SH-SY5Y (cell line): ENCODE data around the gene PLSCR2.

Experiments used
- GATA2 ChIP-seq: IDR thresholded peaks from 2 replicates; pipeline ENCODE4 v1.6.1; 2011; ENCODE audit warnings: mild to moderate bottlenecking, low read depth, low read length
- GATA3 ChIP-seq: IDR thresholded peaks from 2 replicates; pipeline ENCODE4 v1.6.1; 2011; ENCODE audit warnings: low read depth, mild to moderate bottlenecking, low read length, moderate library complexity

PLSCR2 gene

DNA sequence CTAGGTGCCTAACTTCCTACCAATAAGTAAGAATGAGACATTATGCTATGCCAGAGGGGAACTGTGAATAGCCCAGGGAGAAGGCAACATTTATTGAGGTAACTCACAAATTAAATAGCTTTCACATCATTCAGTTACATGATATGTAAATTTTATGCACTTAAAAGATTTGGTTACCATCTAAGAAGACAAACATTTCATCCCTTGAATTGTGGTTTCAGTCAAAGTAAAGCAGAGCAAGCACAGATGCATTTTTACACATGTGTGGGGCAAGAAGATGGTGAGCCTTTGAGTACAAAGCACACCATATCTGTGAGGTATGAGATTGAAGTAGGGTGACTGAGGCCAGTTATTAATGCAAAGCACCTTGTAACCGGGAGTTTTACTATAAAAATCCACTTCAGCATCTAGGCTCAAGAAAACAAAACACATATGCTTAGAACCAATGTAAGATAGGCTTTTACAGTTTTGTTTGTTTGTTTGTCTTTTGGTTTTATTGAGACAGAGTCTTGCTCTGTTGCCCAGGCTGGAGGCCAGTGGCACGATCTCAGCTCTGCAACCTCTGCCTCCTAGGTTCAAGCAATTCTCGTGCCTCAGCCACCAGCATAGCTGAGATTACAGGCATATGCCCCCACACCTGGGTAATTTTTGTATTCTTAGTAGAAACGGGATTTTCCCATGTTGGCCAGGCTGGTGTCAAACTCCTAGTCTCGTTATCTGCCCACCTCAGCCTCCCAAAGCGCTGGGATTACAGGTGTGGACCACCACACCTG, 3.5 kb downstream of the PLSCR2 start:
- TF ChIP-seq GATA3 (no peak), GATA2 (no peak)

DNA sequence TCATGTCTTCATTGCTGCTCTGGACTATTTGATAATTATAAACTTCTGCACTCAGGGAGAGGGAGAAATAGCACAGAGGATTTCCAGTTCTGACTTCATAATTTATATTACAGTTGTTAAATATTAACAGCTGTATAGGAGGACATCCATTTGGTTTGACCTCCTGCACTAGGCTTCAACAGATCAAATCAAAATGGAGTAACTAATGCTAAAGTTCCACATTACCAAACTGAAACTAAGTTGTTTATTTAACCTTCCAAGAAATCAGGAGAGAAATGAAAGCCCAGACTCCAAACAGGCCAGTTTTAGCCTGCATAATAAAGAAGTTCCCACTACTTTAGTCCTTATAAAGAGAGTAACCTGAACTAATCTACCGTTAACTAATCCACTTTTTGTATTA, 4.6 kb downstream of the PLSCR2 start:
- no peak for TF ChIP-seq GATA3
- no peak for TF ChIP-seq GATA2

DNA sequence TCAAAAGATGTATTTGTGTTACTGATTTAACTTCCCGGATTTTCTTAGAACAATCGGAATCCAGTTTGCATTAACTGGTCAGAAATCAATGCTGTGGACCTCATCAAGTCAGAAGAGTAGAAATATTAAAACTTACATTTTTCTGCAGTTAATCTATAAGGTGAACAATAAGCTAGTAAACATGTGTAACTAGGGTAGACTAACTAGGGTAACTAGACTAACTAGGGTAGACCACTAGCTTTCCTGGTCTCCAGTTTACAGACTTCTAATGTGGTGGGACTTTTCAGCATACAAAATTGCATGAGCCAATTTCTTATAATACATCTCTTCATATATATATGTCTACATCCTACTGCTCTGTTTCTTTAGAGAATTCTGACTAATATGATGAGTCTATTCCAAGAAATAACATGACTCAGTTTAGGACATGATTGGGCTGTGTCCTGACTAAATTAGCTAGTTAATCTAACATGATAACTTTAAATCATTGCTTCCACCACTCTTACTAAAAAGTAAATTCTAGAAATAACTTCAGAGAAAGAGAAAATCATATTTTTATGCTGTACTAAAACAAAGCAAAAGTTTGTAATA, 5.3 kb downstream of the PLSCR2 start:
- TF ChIP-seq GATA2 (no peak), GATA3 (no peak)

DNA sequence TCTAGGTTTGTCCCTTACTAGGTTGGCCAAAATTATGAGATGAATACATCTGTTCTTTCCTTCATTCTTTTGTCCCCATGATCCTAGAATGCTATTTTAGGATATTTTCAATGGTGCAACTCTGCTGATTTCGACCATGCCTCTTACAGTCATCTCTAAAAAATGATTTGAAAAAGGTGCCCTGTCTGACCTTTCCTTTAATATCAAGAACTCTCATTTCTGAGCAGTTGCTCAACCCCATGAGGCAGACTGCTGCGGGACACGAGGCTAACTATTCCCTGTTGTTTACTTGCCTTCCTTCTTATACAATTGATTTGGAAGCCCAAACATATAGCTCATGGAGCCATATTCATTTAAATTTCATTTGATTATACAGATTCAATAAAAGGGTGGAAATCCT, 14.6 kb downstream of the PLSCR2 start:
- no peak for TF ChIP-seq GATA2
- TF ChIP-seq GATA3 = no peak

DNA sequence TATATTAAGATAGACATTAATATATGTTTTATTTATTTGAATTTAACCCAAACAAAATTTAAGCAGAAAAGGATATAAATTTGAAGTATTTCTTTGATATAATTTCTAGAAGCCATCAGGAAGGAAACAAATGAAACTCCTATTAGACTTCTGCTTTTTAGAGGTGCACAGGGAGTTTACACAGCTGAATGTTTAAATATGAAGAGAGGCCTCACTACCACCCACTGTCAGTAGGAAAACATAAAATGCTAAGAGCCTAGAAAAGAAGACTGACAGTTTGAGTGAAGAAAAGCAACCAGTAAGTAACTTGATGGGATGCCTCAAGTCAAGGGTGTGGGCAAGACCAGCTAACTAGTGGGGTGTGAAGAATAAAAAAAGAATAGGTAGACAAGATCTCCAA, 19.7 kb downstream of the PLSCR2 start:
- TF ChIP-seq GATA2 (no peak), GATA3 (no peak)

DNA sequence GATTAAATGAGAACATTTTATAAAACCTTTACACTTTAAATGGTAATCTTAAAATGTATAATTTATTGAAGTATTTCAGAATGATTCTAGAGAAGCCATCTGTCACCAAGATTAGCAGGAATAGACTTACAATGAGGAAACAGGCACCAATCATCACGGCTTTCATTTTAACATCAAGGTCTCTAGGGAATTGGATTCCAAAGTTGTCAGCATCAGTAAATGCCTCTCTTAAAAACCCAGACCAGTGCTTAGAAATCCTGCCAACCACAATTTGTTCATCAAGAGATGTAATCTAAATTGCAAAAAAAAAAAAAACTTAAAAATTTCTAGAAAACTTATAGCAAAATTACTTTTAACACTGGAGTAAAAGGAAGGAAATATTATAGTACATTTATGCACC, 20.3 kb downstream of the PLSCR2 start:
- TF ChIP-seq GATA3 (no peak), GATA2 (no peak)

DNA sequence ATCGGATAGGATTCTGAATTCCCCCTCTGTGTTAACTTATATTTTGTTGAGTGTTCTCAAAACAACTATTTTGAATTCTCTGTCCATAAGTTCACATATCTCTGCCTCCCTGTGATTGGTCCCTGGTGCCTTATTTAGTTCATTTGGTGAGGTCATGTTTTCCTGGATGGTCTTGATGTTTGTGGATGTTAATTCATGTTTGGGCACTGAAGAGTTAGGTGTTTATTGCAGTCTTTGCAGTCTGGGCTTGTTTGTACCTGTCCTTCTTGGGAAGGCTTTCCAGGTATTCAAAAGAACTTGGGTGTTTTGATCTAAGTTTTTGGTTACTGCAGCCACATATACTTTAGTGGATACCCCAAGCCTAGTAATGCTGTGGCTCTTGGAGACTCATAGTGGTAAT, 23.3 kb downstream of the PLSCR2 start:
- TF ChIP-seq GATA3 (no peak), GATA2 (no peak)

DNA sequence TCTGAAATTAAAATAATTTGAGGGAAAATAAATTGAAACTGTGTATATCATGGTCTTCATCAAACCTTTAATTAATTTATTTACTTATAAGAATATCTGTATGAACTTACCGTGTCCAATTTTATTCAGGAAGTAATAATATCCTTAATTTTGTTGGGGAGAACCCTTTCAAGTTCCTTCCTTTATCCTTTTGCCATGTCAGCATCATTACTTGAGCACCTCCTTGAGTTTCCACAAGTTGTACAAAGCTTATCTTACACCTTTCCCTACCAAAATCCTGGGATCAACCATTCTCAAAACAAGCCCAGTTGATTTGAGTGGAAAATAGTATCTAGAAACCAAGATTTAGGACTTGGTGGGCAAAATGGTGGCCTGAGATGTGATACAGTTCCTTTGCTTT, 37.3 kb downstream of the PLSCR2 start:
- no peak for TF ChIP-seq GATA2
- no peak for TF ChIP-seq GATA3

DNA sequence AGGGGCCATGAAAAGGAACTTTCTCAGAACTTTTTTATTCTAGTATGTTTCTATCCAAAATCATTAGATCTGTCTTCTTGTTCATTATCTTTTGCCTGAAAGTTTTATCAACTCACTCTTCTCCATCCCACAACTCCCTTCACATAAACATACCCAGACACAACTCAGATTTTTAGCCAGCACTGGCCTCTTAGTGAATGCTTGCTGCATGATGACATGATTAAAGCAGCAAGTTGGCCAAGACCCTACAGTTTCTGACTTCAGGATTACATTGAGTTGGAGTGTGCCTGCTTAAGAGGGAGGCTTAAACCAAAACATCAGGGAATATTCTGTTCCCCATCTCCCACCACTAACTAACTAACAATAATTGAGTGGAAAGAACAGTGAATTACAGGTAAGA, 38.1 kb downstream of the PLSCR2 start:
- TF ChIP-seq GATA3 = no peak
- no peak for TF ChIP-seq GATA2

DNA sequence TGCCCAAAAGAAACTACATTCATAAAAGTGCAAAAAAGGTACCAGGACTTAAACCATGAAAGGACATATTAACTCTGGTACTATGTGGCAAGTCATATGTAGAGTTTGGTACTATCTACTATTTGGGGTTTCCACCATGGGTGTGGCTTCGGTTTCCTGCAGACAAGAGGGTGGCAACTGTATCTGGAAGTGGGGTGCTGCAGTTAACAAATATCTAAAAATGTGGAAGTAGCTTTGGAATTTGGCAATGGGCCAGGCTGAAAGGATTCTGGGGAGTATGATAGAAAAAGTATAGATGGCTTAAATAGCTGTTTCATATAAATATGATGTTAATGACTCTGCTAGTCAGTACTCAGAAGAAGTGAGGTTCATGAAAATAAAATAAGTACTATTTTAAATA, 44.0 kb downstream of the PLSCR2 start:
- TF ChIP-seq GATA3 (no peak), GATA2 (no peak)

DNA sequence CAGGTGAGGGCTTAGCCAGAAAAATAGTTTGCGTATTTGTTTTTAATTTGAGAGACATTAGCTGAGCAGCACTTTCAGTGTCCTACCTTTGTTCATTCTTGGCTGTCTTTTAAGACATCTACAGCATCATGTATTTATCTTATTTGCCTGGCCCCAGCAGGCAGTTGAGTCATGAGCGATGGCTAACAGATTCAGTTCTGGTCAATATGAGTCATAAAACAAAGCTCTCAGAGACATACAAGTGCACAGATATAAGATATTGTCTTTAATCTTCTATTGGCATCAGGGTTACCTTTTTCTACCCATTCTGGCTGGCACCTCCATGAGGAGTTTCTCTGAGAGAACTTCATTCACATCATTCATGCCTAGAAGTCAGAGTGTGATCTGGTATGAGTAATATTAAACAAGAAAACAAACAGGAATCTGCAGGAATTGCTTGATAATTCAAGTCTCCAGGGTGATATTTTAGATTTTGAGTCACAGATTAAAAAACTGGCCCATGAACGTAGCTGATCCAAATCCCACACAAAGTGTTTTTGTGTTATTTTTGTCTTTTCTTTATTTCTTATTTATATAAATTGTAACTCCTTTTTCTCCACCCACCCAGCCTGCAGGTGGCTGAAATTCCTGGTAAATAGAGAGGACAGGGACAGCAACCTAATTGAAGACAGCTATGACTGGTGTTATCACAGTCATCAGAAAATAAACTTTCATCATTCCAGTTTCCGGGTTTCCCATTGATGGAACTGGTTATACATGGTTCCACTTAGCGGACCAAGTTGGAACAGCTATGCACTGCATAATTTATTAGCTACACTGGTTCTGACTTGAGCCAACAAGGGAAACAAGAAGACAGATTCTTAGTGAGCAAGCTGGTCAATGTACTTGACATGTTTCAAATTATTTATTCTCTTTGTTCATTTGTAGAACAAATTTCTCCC, 47.3 kb downstream of the PLSCR2 start:
- TF ChIP-seq GATA2 = no peak
- TF ChIP-seq GATA3 = no peak

DNA sequence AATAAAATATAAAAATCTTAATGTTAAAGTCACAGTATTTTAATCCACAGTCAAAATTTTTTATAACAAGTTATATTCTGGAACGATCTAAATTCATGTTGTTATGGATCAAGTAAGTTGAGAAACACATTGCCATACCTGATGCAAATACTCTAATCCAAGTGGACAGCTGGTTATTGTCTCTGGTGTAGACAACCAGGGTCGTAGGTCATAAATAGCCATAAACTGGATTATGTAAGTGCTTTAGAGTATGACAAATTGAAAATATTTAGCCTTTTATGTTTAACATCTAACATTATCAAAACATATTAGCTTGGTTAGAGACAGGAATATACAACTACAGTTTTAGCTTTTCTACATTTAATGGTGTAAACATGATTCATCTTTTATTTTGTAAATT, 53.0 kb downstream of the PLSCR2 start:
- no peak for TF ChIP-seq GATA2
- no peak for TF ChIP-seq GATA3

DNA sequence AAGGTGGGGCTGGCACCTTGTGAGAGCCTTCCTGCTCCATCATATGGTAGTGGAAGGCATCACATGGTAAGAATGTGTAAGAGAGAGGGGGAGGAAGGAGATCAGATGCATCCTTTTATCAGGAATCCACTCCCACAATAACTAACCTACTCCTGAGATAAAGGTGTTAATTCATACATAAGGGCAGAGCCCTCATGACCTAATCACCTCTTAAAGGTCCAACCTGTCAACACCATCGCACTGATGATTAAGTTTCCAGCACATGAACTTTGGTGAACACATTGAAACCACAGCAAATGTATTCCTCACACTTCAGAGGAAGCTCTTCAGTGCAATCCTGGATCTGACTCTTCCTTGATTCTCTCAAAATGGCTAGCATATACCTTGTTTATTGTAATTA, 55.4 kb downstream of the PLSCR2 start:
- TF ChIP-seq GATA3 = no peak
- no peak for TF ChIP-seq GATA2

DNA sequence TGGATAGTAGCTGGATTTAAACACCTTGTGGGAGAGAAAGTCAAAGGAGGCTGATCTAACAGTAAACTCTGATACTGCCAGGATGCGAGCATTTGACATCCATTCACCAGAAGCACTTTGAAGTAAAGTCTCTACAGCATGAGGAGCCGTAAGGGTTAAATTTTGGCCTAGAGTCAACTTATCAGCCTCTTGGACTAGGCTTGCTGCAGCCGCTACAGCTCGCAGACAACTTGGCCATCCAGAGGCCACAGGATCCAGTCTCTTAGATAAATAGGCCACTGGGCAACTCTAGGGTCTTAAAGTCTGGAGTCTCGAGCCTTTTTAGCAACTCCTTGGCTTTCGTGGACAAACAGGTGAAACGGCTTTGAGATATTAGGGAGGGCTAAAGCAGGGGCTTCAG, 61.4 kb downstream of the PLSCR2 start:
- TF ChIP-seq GATA3 = no peak
- no peak for TF ChIP-seq GATA2
